ENCODE measurements around the gene DCP2.

Gene DCP2

DNA sequence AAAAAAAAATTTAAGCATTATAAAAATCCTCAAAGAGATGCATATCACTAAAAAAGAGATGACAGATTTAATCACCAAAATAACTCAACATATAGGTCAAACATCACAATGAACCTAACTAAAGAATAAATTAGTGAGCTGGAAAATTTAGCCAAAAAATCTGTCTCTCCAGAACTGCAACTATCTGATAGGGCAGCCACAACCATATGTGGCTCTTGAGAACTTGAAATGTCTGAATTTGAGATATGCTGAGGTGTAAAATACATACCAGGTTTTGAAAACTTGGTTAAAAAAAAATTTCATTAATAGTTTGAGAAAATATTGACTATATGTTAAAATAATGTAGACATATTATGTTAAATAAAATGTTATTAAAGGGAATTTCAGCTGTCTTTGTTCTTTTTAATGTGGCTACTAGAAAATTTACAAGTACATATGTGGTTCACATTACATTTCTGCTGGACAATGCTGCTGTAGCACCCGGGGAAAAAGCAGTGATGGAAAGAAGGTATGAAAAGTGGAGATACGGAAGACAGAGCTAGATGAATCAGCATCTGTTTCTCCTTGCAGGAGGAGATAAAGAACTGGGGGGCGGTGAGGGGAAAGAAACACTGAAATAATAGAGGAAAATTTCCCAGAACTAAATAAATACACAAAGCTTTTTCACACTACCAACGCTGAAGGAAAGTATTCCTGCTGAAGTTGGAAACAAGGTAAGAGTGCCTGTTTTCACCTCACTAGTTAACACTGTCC lies 66.1 kb downstream of the DCP2 start:
- Histone ChIP-seq H3F3A (ENCODE audit: insufficient read depth, low read length) (no peaks in the 10 kb centered on the region), H3K4me1 (ENCODE audit: insufficient read depth, low read length, severe bottlenecking) (peaks cover 2% of the 10 kb centered on the region), H3K9me3 (ENCODE audit: low read length) (no peaks in the 10 kb centered on the region), H2AFZ (ENCODE audit: low read length) (no peak overlapping the region), H3K36me3 (ENCODE audit: insufficient read depth, low read length) (no peaks in the 10 kb centered on the region), H3K9me2 (ENCODE audit: low read depth, low read length) (no peaks in the 10 kb centered on the region), H4K20me1 (ENCODE audit: insufficient read depth, low read length) (no peaks in the 10 kb centered on the region), H3K79me2 (ENCODE audit: insufficient read depth, low read length) (no peaks in the 10 kb centered on the region), H3K4me3 (ENCODE audit: low read depth, low read length, poor library complexity, severe bottlenecking) (no peak overlapping the region), H3K9ac (ENCODE audit: low read length) (no peak overlapping the region), H3K27ac (ENCODE audit: low read depth, low read length, poor library complexity, severe bottlenecking) (no peak overlapping the region), H3K4me2 (ENCODE audit: low read length) (no peak overlapping the region), H3K27me3 (ENCODE audit: insufficient read depth, low read length) (no peaks in the 10 kb centered on the region)
- no peak for TF ChIP-seq EZH2 (IDR thresholded peaks at IDR 0.05; ENCODE audit: borderline replicate concordance, low read length)
- TF ChIP-seq, protein P1, sequence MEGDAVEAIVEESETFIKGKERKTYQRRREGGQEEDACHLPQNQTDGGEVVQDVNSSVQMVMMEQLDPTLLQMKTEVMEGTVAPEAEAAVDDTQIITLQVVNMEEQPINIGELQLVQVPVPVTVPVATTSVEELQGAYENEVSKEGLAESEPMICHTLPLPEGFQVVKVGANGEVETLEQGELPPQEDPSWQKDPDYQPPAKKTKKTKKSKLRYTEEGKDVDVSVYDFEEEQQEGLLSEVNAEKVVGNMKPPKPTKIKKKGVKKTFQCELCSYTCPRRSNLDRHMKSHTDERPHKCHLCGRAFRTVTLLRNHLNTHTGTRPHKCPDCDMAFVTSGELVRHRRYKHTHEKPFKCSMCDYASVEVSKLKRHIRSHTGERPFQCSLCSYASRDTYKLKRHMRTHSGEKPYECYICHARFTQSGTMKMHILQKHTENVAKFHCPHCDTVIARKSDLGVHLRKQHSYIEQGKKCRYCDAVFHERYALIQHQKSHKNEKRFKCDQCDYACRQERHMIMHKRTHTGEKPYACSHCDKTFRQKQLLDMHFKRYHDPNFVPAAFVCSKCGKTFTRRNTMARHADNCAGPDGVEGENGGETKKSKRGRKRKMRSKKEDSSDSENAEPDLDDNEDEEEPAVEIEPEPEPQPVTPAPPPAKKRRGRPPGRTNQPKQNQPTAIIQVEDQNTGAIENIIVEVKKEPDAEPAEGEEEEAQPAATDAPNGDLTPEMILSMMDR (IDR thresholded peaks at IDR 0.05; ENCODE audit: low read length): no peak

DNA sequence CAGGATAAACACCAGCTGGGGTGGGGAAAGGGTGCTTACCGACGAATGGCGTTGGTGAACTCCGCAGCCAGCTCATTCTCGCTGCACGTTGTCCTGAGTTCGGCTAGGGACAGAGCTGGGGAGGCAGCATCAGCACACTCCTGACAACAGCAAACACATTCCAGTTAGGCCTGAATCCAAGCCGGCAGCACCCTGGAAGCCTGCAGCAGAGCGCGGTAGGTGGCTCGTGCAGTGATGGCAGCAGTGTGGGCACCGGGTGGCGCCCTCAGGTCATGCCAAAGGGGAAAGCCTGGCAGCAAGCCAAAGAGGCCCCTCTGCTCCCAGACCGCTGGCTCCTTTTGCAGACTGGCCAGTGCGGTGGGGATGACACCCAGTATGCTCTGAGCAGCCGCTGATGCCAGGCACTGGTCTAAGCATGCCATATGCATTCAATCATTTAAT lies 66.9 kb downstream of the DCP2 start:
- H3K9me2 ChIP-seq (ENCODE audit: low read depth, low read length): no peaks in the 10 kb centered on the region
- TF ChIP-seq, protein P1 (IDR thresholded peaks at IDR 0.05; ENCODE audit: low read length): peak; percentile 10; the same call in 1 of the 2 replicates
- no peak for TF ChIP-seq EZH2 (IDR thresholded peaks at IDR 0.05; ENCODE audit: borderline replicate concordance, low read length)
- H3K9ac ChIP-seq (ENCODE audit: low read length): no peak overlapping the region
- H3K79me2 ChIP-seq (ENCODE audit: insufficient read depth, low read length): no peaks in the 10 kb centered on the region
- H4K20me1 ChIP-seq (ENCODE audit: insufficient read depth, low read length): no peaks in the 10 kb centered on the region
- H3K4me3 ChIP-seq (ENCODE audit: low read depth, low read length, poor library complexity, severe bottlenecking): no peak overlapping the region
- peaks cover 6% of the 10 kb centered on the region for H3K4me1 ChIP-seq (ENCODE audit: insufficient read depth, low read length, severe bottlenecking)
- no peak overlapping the region for H3K4me2 ChIP-seq (ENCODE audit: low read length)
- H3K9me3 ChIP-seq (ENCODE audit: low read length): no peaks in the 10 kb centered on the region
- no peaks in the 10 kb centered on the region for H3K36me3 ChIP-seq (ENCODE audit: insufficient read depth, low read length)
- no peak overlapping the region for H2AFZ ChIP-seq (ENCODE audit: low read length)
- H3F3A ChIP-seq (ENCODE audit: insufficient read depth, low read length): no peaks in the 10 kb centered on the region
- H3K27ac ChIP-seq (ENCODE audit: low read depth, low read length, poor library complexity, severe bottlenecking): no peak overlapping the region
- no peaks in the 10 kb centered on the region for H3K27me3 ChIP-seq (ENCODE audit: insufficient read depth, low read length)

DNA sequence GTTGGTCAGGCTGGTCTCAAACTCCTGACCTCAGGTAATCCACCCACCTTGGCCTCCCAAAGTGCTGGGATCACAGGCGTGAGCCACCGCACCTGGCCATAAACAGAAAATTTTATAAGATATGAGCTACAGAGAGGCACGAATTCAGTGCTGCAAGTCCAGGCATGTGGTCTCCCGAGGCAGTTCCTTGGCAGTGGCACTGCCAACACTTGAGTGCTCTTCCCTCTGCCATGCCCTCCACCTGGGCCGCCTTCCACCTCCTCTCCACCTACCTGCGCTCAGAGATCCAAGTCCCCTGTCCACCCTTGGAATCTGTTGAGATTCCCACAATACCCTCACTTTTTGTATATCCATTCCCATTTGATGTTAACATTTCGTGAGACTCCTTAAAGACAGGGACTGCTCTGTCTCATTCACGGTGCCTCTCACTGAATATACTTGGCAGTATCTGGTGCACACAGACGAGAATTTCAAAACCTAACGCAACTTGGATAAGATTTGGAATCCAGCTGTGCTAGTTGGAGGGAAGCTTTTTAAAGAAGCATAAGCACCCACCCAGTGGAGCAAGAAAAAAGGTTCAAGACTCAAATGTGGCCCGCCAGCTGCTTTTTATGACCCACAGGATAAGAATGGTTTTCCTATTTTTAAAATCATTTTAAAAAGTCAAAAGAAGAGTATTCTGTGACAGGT lies 68.3 kb downstream of the DCP2 start:
- no peaks in the 10 kb centered on the region for H3F3A ChIP-seq (ENCODE audit: insufficient read depth, low read length)
- H3K4me1 ChIP-seq (ENCODE audit: insufficient read depth, low read length, severe bottlenecking): peaks cover 6% of the 10 kb centered on the region
- no peak overlapping the region for H3K4me3 ChIP-seq (ENCODE audit: low read depth, low read length, poor library complexity, severe bottlenecking)
- H3K36me3 ChIP-seq (ENCODE audit: insufficient read depth, low read length): no peaks in the 10 kb centered on the region
- H3K9ac ChIP-seq (ENCODE audit: low read length): no peak overlapping the region
- no peak overlapping the region for H3K4me2 ChIP-seq (ENCODE audit: low read length)
- H2AFZ ChIP-seq (ENCODE audit: low read length): no peak overlapping the region
- H4K20me1 ChIP-seq (ENCODE audit: insufficient read depth, low read length): no peaks in the 10 kb centered on the region
- H3K9me2 ChIP-seq (ENCODE audit: low read depth, low read length): no peaks in the 10 kb centered on the region
- no peaks in the 10 kb centered on the region for H3K79me2 ChIP-seq (ENCODE audit: insufficient read depth, low read length)
- no peaks in the 10 kb centered on the region for H3K9me3 ChIP-seq (ENCODE audit: low read length)
- H3K27me3 ChIP-seq (ENCODE audit: insufficient read depth, low read length): no peaks in the 10 kb centered on the region
- no peak overlapping the region for H3K27ac ChIP-seq (ENCODE audit: low read depth, low read length, poor library complexity, severe bottlenecking)
- TF ChIP-seq, protein P1 (IDR thresholded peaks at IDR 0.05; ENCODE audit: low read length): no peak
- no peak for TF ChIP-seq EZH2 (IDR thresholded peaks at IDR 0.05; ENCODE audit: borderline replicate concordance, low read length)

Data from OCI-LY1 (cell line).